Calu3 (cell line): ENCODE data around the gene CFAP300. TPM values are rescaled to one million over a fixed set of nuclear protein-coding genes. Genes with fewer than 3 reads are reported as not detected.

Experiments
- BruUV-seq: library from RNA; stranded (reverse); fragments of 400-500 nt; replicated peaks from 2 replicates; lab custom pipeline; 2021; lab: Mats Ljungman, UMichigan
- CTCF ChIA-PET: fragments of 300-600 bp; sonication (Branson Sonifier 250); formaldehyde crosslinking; loops from one replicate; lab custom pipeline; 2022; ENCODE audit warnings: antibody characterized with exemption; lab: Charles Lee
- DNase-seq: peaks from one replicate; pipeline ENCODE4 v3.0.0; 2022
- H3K27ac Mint-ChIP-seq: one replicate; pipeline ENCODE4 v1.8.0; 2022; ENCODE audit warnings: mixed read lengths; ENCODE audit not compliant: unreplicated experiment
- H3K27me3 Mint-ChIP-seq: one replicate; pipeline ENCODE4 v1.8.0; 2022; ENCODE audit warnings: mixed read lengths; ENCODE audit not compliant: unreplicated experiment
- H3K36me3 Mint-ChIP-seq: one replicate; pipeline ENCODE4 v1.8.0; 2022; ENCODE audit warnings: mild to moderate bottlenecking, moderate library complexity, mixed read lengths; ENCODE audit not compliant: insufficient read depth, unreplicated experiment
- H3K4me1 Mint-ChIP-seq: one replicate; pipeline ENCODE4 v1.8.0; 2022; ENCODE audit warnings: mild to moderate bottlenecking, low read depth, mixed read lengths; ENCODE audit not compliant: unreplicated experiment
- H3K4me3 Mint-ChIP-seq: one replicate; pipeline ENCODE4 v1.8.0; 2022; ENCODE audit warnings: mild to moderate bottlenecking, low read depth, moderate library complexity, mixed read lengths; ENCODE audit not compliant: unreplicated experiment
- H3K9me3 Mint-ChIP-seq: one replicate; pipeline ENCODE4 v1.8.0; 2022; ENCODE audit warnings: low read depth, mixed read lengths; ENCODE audit not compliant: unreplicated experiment
- intact Hi-C: fragments of 100-400 bp; cut with micrococcal nuclease; formaldehyde crosslinking; loops from one replicate; pipeline ENCODE4 v1.10.0; 2022; ENCODE audit not compliant: unreplicated experiment
- total RNA-seq: library from RNA; stranded (reverse); gene quantifications from 2 replicates; pipeline ENCODE4 v1.2.3, GENCODE V29; 2022
- TF ChIP-seq, protein P1 (sequence below): fragments of 200-600 bp; IDR thresholded peaks from one replicate; pipeline ENCODE4 v1.8.0; 2022; ENCODE audit warnings: antibody characterized with exemption; ENCODE audit not compliant: unreplicated experiment

Gene CFAP300
- total RNA-seq, 1 experiment from 2014 or later, result 2.9 TPM

- Mint-ChIP-seq H3K27ac (no peak overlapping the region), H3K4me1 (no peaks in the 10 kb centered on the region), H3K27me3 (no peaks in the 10 kb centered on the region), H3K4me3 (no peak overlapping the region), H3K36me3 (no peaks in the 10 kb centered on the region), H3K9me3 (peaks cover 3% of the 10 kb centered on the region)
- no TSS peak for BruUV-seq
- no peak for DNase-seq
- intact Hi-C loops, result no loop called here
- TF ChIP-seq, protein P1, sequence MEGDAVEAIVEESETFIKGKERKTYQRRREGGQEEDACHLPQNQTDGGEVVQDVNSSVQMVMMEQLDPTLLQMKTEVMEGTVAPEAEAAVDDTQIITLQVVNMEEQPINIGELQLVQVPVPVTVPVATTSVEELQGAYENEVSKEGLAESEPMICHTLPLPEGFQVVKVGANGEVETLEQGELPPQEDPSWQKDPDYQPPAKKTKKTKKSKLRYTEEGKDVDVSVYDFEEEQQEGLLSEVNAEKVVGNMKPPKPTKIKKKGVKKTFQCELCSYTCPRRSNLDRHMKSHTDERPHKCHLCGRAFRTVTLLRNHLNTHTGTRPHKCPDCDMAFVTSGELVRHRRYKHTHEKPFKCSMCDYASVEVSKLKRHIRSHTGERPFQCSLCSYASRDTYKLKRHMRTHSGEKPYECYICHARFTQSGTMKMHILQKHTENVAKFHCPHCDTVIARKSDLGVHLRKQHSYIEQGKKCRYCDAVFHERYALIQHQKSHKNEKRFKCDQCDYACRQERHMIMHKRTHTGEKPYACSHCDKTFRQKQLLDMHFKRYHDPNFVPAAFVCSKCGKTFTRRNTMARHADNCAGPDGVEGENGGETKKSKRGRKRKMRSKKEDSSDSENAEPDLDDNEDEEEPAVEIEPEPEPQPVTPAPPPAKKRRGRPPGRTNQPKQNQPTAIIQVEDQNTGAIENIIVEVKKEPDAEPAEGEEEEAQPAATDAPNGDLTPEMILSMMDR, result no peak
- CTCF ChIA-PET, result no interaction called here
Measured at GRCh38 chr11:102062106-102062505, 14.9 kb downstream of the CFAP300 start.

DNA sequence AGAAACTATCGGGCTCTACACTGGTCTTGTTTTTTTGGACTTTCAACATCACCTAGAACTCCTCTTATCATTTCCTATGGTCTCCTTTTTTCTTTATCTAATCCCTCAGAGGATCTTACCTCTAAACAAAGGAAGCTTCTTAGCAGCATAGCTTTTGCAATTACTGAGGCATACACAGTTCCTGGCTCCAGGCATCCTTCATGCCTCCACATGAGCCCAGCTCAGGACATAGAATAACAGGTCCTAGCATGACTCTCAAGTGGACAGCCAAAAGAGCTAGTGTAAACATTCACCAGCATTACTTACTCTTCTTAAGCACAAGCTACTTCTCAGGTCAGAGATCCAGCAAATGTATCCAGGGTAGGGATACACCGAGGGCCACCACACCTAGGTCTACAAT is 17.1 kb downstream of the CFAP300 start:
- no peak for DNase-seq
- TF ChIP-seq, protein P1, result no peak
- no TSS peak for BruUV-seq
- H3K9me3 Mint-ChIP-seq, result peaks cover 3% of the 10 kb centered on the region
- no peaks in the 10 kb centered on the region for H3K27me3 Mint-ChIP-seq
- CTCF ChIA-PET, result no interaction called here
- H3K4me1 Mint-ChIP-seq, result no peaks in the 10 kb centered on the region
- no peak overlapping the region for H3K27ac Mint-ChIP-seq
- no peak overlapping the region for H3K4me3 Mint-ChIP-seq
- intact Hi-C loops, result no loop called here
- no peaks in the 10 kb centered on the region for H3K36me3 Mint-ChIP-seq

DNA sequence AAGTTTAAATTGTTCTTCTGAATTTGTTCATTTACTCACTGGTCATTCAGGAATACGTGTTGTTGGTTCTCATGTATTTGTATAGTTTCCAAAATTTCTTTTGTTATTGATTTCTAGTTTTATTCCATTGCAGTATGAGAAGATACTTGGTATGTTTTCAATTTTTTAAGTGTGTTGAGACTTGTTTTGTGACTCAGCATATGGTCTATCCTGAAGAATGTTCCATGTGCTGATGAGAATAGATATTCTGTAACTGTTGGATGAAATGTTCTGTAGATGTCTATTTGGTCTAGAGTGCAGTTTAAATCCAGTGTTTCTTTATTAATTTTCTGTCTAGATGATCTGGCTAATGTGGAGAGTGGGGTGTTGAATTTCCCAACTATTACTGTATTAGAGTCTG is 23.5 kb downstream of the CFAP300 start:
- Mint-ChIP-seq H3K9me3 (no peaks in the 10 kb centered on the region), H3K4me1 (no peaks in the 10 kb centered on the region), H3K27me3 (no peaks in the 10 kb centered on the region), H3K27ac (no peak overlapping the region), H3K4me3 (no peak overlapping the region), H3K36me3 (no peaks in the 10 kb centered on the region)
- DNase-seq, result no peak
- TF ChIP-seq, protein P1, result no peak
- CTCF ChIA-PET, result no interaction called here
- no TSS peak for BruUV-seq
- intact Hi-C loops, result no loop called here

- DNase-seq, result no peak
- Mint-ChIP-seq H3K4me3 (no peak overlapping the region), H3K9me3 (no peaks in the 10 kb centered on the region), H3K27me3 (no peaks in the 10 kb centered on the region), H3K4me1 (no peaks in the 10 kb centered on the region), H3K36me3 (no peaks in the 10 kb centered on the region), H3K27ac (no peak overlapping the region)
- no TSS peak for BruUV-seq
- TF ChIP-seq, protein P1, result no peak
- intact Hi-C loops, result no loop called here
- CTCF ChIA-PET, result no interaction called here
Measured at GRCh38 chr11:102071497-102072472, 24.5 kb downstream of the CFAP300 start.
